GM12801 (cell line): ENCODE measurements around the gene INSYN2A.

Source experiments
- TF ChIP-seq, protein P1 (sequence below): IDR thresholded peaks from one replicate; pipeline ENCODE4 v1.5.1; 2011; ENCODE audit warnings: control low read depth; ENCODE audit not compliant: insufficient read length; ENCODE audit errors: extremely low read depth

The INSYN2A gene

DNA sequence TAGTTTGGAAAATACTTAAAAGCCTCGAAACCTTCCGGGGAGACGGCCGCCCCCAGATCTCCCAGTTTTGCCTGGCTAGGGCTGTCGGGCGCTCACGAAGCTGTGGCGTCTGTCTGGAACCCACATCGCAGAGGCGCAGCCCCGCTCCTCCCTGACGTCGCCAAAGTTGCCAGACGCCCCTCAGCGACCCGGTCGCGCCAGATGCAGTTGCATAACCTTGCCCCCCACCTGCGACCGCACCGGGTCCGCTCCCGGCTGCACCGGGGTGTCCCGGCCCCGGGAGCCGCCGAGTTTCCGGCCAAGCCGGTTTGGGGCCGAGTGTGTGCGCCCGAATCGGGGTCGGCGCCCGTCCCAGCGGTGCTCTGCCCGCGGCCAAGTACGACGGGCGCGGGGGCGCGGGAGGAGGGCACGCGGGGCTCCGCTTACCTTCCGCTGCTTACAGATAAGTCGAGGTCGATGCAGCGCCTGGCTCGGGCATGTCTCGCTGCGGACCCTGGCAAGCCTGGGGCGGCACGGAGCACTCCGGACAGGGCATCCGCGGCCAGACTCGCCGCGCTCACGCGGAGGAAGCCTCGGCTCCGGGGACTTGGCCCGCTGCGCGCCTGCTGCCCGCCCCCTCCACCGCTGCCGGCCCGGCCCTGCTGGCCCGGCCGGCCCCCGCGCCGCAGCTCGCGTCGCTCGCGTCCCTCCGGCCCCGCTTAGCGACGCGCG lies 665 bp downstream of the INSYN2A start:
- TF ChIP-seq, protein P1, sequence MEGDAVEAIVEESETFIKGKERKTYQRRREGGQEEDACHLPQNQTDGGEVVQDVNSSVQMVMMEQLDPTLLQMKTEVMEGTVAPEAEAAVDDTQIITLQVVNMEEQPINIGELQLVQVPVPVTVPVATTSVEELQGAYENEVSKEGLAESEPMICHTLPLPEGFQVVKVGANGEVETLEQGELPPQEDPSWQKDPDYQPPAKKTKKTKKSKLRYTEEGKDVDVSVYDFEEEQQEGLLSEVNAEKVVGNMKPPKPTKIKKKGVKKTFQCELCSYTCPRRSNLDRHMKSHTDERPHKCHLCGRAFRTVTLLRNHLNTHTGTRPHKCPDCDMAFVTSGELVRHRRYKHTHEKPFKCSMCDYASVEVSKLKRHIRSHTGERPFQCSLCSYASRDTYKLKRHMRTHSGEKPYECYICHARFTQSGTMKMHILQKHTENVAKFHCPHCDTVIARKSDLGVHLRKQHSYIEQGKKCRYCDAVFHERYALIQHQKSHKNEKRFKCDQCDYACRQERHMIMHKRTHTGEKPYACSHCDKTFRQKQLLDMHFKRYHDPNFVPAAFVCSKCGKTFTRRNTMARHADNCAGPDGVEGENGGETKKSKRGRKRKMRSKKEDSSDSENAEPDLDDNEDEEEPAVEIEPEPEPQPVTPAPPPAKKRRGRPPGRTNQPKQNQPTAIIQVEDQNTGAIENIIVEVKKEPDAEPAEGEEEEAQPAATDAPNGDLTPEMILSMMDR, result no peak

DNA sequence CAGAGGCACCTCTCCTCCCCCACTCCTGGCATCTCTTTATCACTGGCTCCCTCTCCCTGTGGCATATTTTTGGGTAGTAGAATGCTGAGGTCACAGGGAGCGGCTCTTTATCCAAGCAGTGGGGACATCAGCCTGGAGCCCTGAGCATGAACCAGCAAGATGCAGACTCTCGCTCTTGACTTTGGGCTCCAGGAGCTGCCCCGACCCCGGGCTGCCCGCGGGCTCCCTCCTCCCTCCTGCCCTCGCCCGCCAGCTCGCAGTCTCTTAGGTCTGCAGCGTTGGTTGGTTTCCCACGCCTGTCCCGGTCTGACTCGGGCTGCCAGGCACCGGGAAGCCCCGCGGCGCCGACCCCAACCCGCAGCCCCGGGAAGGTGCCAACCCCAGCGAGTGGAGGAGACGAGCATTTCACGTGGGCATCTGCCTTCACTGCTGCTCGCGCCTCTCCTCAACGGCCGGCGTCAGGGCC lies 1.3 kb downstream of the INSYN2A start:
- TF ChIP-seq, protein P1, result no peak

DNA sequence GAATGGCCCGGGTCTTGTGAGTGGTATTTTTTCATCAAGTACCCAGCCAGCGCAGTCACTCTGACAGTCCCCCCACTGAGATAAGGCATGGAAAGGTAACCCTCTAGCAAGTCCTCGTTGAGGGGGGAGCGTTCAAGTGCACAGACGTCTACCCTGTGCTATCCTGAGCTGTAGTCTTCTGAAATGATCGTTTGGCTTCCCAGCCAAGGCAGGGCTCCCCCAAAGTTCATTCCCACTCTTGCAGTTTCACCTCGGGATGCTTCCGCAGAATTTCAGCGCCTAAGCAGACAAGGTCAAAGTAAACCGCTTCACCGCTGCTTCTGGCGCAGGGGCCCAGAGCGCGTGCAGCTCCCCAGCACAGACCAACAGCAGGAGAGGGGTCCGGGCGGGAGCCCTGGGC lies 1.8 kb downstream of the INSYN2A start:
- TF ChIP-seq, protein P1, result no peak

DNA sequence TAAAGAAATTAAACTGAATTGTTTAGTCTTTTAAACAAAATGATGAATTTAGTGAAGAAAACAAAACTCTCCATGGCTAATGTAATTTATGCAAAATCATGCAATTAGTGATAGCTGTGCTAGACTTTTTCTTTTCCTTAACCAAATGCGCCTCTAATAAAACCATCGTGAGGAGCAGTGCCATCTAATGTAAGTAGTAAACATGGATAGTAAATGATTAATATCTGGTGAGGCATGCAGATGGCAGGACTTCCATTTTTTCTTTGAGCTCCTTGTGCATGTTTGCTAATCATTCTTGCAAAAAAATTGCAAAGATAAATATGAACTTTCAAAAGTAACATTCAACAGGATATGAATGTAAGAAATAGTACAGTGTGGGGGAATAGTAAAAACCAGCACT lies 2.3 kb downstream of the INSYN2A start:
- TF ChIP-seq, protein P1, result no peak

DNA sequence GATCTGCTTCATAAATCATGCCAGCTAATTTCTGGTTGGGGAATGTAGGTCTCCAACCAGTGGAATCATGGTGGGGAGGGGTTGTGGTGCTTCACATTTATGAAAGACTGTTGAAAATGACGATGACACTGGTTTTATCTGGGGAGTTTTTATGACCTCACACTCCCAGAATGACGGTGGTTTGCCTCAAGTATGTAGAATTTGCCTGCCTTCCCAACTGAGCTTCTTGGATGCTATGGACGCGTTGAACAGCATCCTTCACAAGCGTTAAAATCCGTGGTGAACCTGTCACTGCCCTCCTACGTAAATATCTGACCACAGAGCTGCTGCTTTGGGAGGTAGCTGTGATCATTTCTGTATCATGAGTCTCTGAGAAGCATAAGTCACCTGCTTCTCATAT lies 3.3 kb downstream of the INSYN2A start:
- TF ChIP-seq, protein P1, result no peak

DNA sequence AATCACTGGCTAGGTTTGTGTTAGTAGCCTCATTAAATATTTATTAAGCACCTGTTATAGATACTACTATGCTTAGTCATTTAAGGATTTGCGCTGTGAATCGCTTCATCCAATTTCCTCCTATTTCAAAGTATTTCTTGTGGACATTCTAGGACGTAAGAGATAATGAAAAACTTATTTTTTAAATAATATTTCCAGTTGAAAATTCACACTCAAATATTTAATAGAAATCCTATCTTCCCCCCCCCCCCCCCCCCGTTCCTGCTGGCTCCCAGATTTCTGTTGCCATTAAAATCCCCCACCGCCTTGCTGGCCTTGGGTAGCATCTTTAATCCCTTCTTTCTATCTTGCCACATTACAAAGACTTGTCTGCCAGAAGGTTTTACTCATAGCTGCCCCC lies 6.0 kb downstream of the INSYN2A start:
- TF ChIP-seq, protein P1, result no peak

DNA sequence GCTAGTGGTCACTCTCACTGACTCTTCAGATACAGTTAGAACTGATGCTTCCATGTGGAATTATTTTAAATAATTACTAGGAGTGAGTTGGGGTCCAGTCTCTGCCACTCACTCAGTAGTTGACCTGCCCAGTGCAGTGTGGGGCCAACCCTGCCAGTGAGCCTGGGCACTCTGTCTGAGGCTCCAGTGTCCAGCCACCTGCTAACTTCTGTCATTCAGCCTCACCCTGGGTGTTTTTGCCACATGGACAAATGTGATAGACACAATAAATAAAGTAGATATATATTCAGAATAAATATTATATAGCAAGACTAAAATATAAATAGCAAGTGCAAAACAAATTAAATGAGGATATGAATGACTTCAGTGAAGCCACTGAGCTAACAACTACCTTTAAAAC lies 7.2 kb downstream of the INSYN2A start:
- TF ChIP-seq, protein P1, result no peak
